ENCODE data around the gene FAM3C. TPM values are rescaled to one million over a fixed set of nuclear protein-coding genes. Genes with fewer than 3 reads are reported as not detected.

FAM3C gene
- total RNA-seq, 5 donors from 2014 or later (not counting 1 experiment from before 2014, with no cell fraction given) = 8.8 to 21.8 (median 14.9) TPM

DNA sequence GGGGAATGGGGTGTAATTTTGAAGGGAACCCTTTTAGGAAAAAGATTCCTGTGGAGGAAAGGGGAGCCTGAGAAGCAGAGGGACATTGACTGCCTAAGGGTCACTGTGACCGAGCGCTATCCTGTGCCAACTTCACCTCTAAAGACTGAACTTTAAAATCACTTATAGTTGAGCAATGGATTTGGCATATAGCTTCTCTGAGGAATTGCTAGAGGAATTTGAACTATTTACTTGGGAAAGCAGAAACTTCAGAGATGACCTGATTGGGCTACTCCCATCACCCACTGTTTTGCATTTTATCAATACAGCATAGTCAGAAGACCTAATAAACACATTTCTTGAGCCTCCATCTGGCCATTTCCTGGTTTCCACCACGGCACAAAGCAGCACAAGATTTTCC, 91.0 kb downstream of the FAM3C start:
- no peaks in the 10 kb centered on the region for H3K9me3 ChIP-seq
- ATAC-seq (replicated peaks in 1 of 4) (no peak), DNase-seq (no peak)
- H3K4me1 Mint-ChIP-seq = no peaks in the 10 kb centered on the region
- peaks cover 26 to 33% of the 10 kb centered on the region in 2 donors for H3K27me3 Mint-ChIP-seq
- no CpG with 5 or more reads among the region's 3 CpGs for WGBS (ENCODE audit: insufficient coverage)
- no peaks in the 10 kb centered on the region for H3K9me3 Mint-ChIP-seq
- H3K4me1 ChIP-seq (ENCODE audit: control insufficient read depth in 1 of 2, extremely low read depth in 1 of 2, insufficient read depth in 2 of 2, low read length in 2 of 2) = no peaks in the 10 kb centered on the region
- POLR2A ChIA-PET = no interaction called here
- no peak overlapping the region for H3K27ac ChIP-seq (ENCODE audit: low read length)
- no peaks in the 10 kb centered on the region for H3K36me3 Mint-ChIP-seq
- H3K36me3 ChIP-seq (ENCODE audit: control insufficient read depth in 2 of 2, extremely low read depth in 1 of 2, insufficient read depth in 1 of 2, low read length in 1 of 2) = no peaks in the 10 kb centered on the region
- CTCF ChIA-PET = no interaction called here
- no peak overlapping the region for H3K27ac Mint-ChIP-seq
- no peak overlapping the region for H3K4me3 ChIP-seq (ENCODE audit: control insufficient read depth in 1 of 2, extremely low read depth in 1 of 2, low read length in 1 of 2)
- H3K4me3 Mint-ChIP-seq = no peak overlapping the region
- H3K27me3 ChIP-seq (replicated peaks in 1 of 2; ENCODE audit: control insufficient read depth in 2 of 2, extremely low read depth in 1 of 2, insufficient read depth in 2 of 2, low read length in 1 of 2) = no peaks in the 10 kb centered on the region

DNA sequence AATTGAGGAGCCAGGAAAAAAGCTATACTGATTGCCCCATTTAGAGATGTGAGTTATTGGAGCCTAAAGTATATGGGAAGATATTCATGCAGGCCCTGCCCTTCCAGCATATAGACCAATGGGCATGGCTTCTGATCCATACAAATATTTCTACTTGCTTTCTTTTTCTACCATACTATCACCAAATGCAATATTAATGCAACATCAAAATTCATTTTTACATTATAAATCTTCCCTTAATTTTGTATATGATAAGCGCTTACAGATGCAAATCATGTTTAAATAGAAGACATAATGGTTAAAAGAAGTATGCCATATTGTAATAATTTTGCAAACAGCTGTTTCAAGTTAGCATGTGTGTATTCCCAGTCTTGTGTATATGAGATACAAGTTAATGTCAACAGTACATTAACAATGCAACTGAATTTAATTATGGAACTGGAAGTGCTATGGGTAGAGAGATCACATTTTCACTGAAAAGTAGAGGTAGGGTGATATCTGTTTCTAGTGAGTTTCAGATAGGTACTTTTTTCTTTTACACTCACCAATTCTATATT, 91.9 kb downstream of the FAM3C start:
- Mint-ChIP-seq H3K27me3 (peaks cover 25 to 31% of the 10 kb centered on the region in 2 donors), H3K4me1 (no peaks in the 10 kb centered on the region), H3K27ac (no peak overlapping the region), H3K9me3 (no peaks in the 10 kb centered on the region), H3K4me3 (no peak overlapping the region), H3K36me3 (no peaks in the 10 kb centered on the region)
- ATAC-seq (replicated peaks in 1 of 4) (no peak), DNase-seq (no peak)
- Histone ChIP-seq H3K4me3 (ENCODE audit: control insufficient read depth in 1 of 2, extremely low read depth in 1 of 2, low read length in 1 of 2) (no peak overlapping the region), H3K9me3 (no peaks in the 10 kb centered on the region), H3K36me3 (ENCODE audit: control insufficient read depth in 2 of 2, extremely low read depth in 1 of 2, insufficient read depth in 1 of 2, low read length in 1 of 2) (no peaks in the 10 kb centered on the region), H3K27me3 (replicated peaks in 1 of 2; ENCODE audit: control insufficient read depth in 2 of 2, extremely low read depth in 1 of 2, insufficient read depth in 2 of 2, low read length in 1 of 2) (no peaks in the 10 kb centered on the region), H3K27ac (ENCODE audit: low read length) (no peak overlapping the region), H3K4me1 (ENCODE audit: control insufficient read depth in 1 of 2, extremely low read depth in 1 of 2, insufficient read depth in 2 of 2, low read length in 2 of 2) (no peaks in the 10 kb centered on the region)
- no CpG with 5 or more reads among the region's 1 CpG for WGBS (ENCODE audit: insufficient coverage)
- ChIA-PET POLR2A (no interaction called here), CTCF (no interaction called here)

GRCh38 chr7:121303422-121304101, 92.5 kb downstream of the FAM3C start:
- DNase-seq (no peak), ATAC-seq (replicated peaks in 1 of 4) (no peak)
- Mint-ChIP-seq H3K27me3 (peaks cover 19 to 27% of the 10 kb centered on the region in 2 donors), H3K36me3 (no peaks in the 10 kb centered on the region), H3K27ac (no peak overlapping the region), H3K4me3 (no peak overlapping the region), H3K4me1 (no peaks in the 10 kb centered on the region), H3K9me3 (no peaks in the 10 kb centered on the region)
- WGBS (ENCODE audit: insufficient coverage) = 29% methylated on average over 1 of the region's 6 CpGs
- Histone ChIP-seq H3K36me3 (ENCODE audit: control insufficient read depth in 2 of 2, extremely low read depth in 1 of 2, insufficient read depth in 1 of 2, low read length in 1 of 2) (no peaks in the 10 kb centered on the region), H3K4me3 (ENCODE audit: control insufficient read depth in 1 of 2, extremely low read depth in 1 of 2, low read length in 1 of 2) (no peak overlapping the region), H3K9me3 (no peaks in the 10 kb centered on the region), H3K27ac (ENCODE audit: low read length) (no peak overlapping the region), H3K27me3 (replicated peaks in 1 of 2; ENCODE audit: control insufficient read depth in 2 of 2, extremely low read depth in 1 of 2, insufficient read depth in 2 of 2, low read length in 1 of 2) (no peaks in the 10 kb centered on the region), H3K4me1 (ENCODE audit: control insufficient read depth in 1 of 2, extremely low read depth in 1 of 2, insufficient read depth in 2 of 2, low read length in 2 of 2) (no peaks in the 10 kb centered on the region)
- POLR2A ChIA-PET = no interaction called here
- CTCF ChIA-PET = no interaction called here

DNA sequence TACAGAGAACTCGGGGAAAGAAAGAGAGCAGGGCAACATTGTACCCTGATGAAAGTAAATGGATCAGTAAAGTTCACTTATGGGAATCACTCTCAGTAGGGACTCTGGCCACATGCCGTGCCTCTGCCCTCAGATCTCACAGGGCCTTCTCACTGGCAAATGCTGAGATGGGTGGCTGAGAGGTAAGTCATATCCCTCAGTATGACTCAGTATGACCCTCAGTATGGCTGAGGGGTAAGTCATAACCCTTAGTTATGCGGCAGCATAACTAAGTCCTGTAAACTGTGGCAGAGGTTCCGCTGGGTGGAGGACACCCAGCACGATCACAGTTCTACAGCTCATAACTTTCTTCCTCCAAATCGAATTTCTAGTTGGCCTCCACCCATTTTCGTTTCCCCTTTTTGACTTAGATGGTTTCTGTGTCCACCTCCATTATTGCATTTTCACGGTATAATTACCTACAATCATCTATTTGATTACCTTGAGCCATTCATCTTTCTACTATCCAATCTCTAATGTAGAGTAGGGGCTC, 93.8 kb downstream of the FAM3C start:
- no peaks in the 10 kb centered on the region for H3K36me3 ChIP-seq (ENCODE audit: control insufficient read depth in 2 of 2, extremely low read depth in 1 of 2, insufficient read depth in 1 of 2, low read length in 1 of 2)
- H3K36me3 Mint-ChIP-seq = no peaks in the 10 kb centered on the region
- DNase-seq (no peak), ATAC-seq (replicated peaks in 1 of 4) (no peak)
- no peak overlapping the region for H3K4me3 ChIP-seq (ENCODE audit: control insufficient read depth in 1 of 2, extremely low read depth in 1 of 2, low read length in 1 of 2)
- H3K27me3 Mint-ChIP-seq = peaks cover 17 to 23% of the 10 kb centered on the region in 2 donors
- no peaks in the 10 kb centered on the region for H3K9me3 Mint-ChIP-seq
- WGBS (ENCODE audit: insufficient coverage) = 66% methylated on average over 5 of the region's 8 CpGs
- ChIA-PET POLR2A (no interaction called here), CTCF (no interaction called here)
- no peak overlapping the region for H3K4me3 Mint-ChIP-seq
- no peaks in the 10 kb centered on the region for H3K27me3 ChIP-seq (replicated peaks in 1 of 2; ENCODE audit: control insufficient read depth in 2 of 2, extremely low read depth in 1 of 2, insufficient read depth in 2 of 2, low read length in 1 of 2)
- no peaks in the 10 kb centered on the region for H3K4me1 Mint-ChIP-seq
- no peak overlapping the region for H3K27ac ChIP-seq (ENCODE audit: low read length)
- no peak overlapping the region for H3K27ac Mint-ChIP-seq
- H3K4me1 ChIP-seq (ENCODE audit: control insufficient read depth in 1 of 2, extremely low read depth in 1 of 2, insufficient read depth in 2 of 2, low read length in 2 of 2) = no peaks in the 10 kb centered on the region
- no peaks in the 10 kb centered on the region for H3K9me3 ChIP-seq

- ATAC-seq (replicated peaks in 1 of 4) = no peak
- no peaks in the 10 kb centered on the region for H3K27me3 ChIP-seq (replicated peaks in 1 of 2; ENCODE audit: control insufficient read depth in 2 of 2, extremely low read depth in 1 of 2, insufficient read depth in 2 of 2, low read length in 1 of 2)
- no peaks in the 10 kb centered on the region for H3K36me3 ChIP-seq (ENCODE audit: control insufficient read depth in 2 of 2, extremely low read depth in 1 of 2, insufficient read depth in 1 of 2, low read length in 1 of 2)
- CTCF ChIA-PET = no interaction called here
- H3K27me3 Mint-ChIP-seq = peaks cover 15 to 17% of the 10 kb centered on the region in 2 donors
- H3K4me3 ChIP-seq (ENCODE audit: control insufficient read depth in 1 of 2, extremely low read depth in 1 of 2, low read length in 1 of 2) = no peak overlapping the region
- H3K4me1 ChIP-seq (ENCODE audit: control insufficient read depth in 1 of 2, extremely low read depth in 1 of 2, insufficient read depth in 2 of 2, low read length in 2 of 2) = no peaks in the 10 kb centered on the region
- WGBS (ENCODE audit: insufficient coverage) = no CpG with 5 or more reads among the region's 9 CpGs
- POLR2A ChIA-PET = no interaction called here
- no peaks in the 10 kb centered on the region for H3K4me1 Mint-ChIP-seq
- no peaks in the 10 kb centered on the region for H3K9me3 ChIP-seq
- no peak overlapping the region for H3K27ac Mint-ChIP-seq
- no peak overlapping the region for H3K27ac ChIP-seq (ENCODE audit: low read length)
- H3K9me3 Mint-ChIP-seq = no peaks in the 10 kb centered on the region
- no peak for DNase-seq
- H3K36me3 Mint-ChIP-seq = no peaks in the 10 kb centered on the region
- no peak overlapping the region for H3K4me3 Mint-ChIP-seq
Observed at GRCh38 chr7:121301446-121302213, 94.5 kb downstream of the FAM3C start.

- Histone ChIP-seq H3K4me3 (ENCODE audit: control insufficient read depth in 1 of 2, extremely low read depth in 1 of 2, low read length in 1 of 2) (no peak overlapping the region), H3K27me3 (replicated peaks in 1 of 2; ENCODE audit: control insufficient read depth in 2 of 2, extremely low read depth in 1 of 2, insufficient read depth in 2 of 2, low read length in 1 of 2) (no peaks in the 10 kb centered on the region), H3K36me3 (ENCODE audit: control insufficient read depth in 2 of 2, extremely low read depth in 1 of 2, insufficient read depth in 1 of 2, low read length in 1 of 2) (no peaks in the 10 kb centered on the region), H3K27ac (ENCODE audit: low read length) (no peak overlapping the region), H3K4me1 (ENCODE audit: control insufficient read depth in 1 of 2, extremely low read depth in 1 of 2, insufficient read depth in 2 of 2, low read length in 2 of 2) (no peaks in the 10 kb centered on the region), H3K9me3 (no peaks in the 10 kb centered on the region)
- Mint-ChIP-seq H3K27ac (no peak overlapping the region), H3K9me3 (no peaks in the 10 kb centered on the region), H3K4me3 (no peak overlapping the region), H3K4me1 (no peaks in the 10 kb centered on the region), H3K27me3 (peaks cover 11 to 12% of the 10 kb centered on the region in 2 donors), H3K36me3 (no peaks in the 10 kb centered on the region)
- CTCF ChIA-PET = no interaction called here
- ATAC-seq (replicated peaks in 1 of 4) = no peak
- POLR2A ChIA-PET = no interaction called here
- DNase-seq = no peak
- WGBS (ENCODE audit: insufficient coverage) = no CpG with 5 or more reads among the region's 2 CpGs
Observed at GRCh38 chr7:121300685-121301420, 95.3 kb downstream of the FAM3C start.

Measured in T-cell (primary cell).